WI38 (cell line): ENCODE results near the gene PILRA.
"Not testable (repeated sequence)": the region's sequence is repeated elsewhere in the genome, so short reads cannot be mapped to it uniquely, and the experiment has no call there.

ENCODE experiments used
- H3K4me3 ChIP-seq: 2 replicates; pipeline ENCODE4 v1.5.1; 2011; ENCODE audit warnings: low read depth, mild to moderate bottlenecking, control low read depth, low read length
- CTCF ChIP-seq: IDR thresholded peaks from 2 replicates; pipeline ENCODE4 v1.5.1; 2012; ENCODE audit warnings: low read depth, mild to moderate bottlenecking, control low read depth, low read length

PILRA gene

GRCh38 chr7:100356416-100357068 lies 16.7 kb upstream of the PILRA start:
- H3K4me3 ChIP-seq = no peak overlapping the region
- TF ChIP-seq CTCF = no peak

- H3K4me3 ChIP-seq = no peak overlapping the region
- no peak for TF ChIP-seq CTCF
Measured at GRCh38 chr7:100357131-100357561, 16.1 kb upstream of the PILRA start.

- no peak within 1 kb of the TSS for H3K4me3 ChIP-seq
- TF ChIP-seq CTCF = no peak
Measured at GRCh38 chr7:100358027-100358856, 15.0 kb upstream of the PILRA start, which contains the start of gene PILRB. PILRB (plus strand) TSS chr7:100358117; CDS start chr7:100358303, 186 bp downstream.

GRCh38 chr7:100358857-100359212 lies 14.5 kb upstream of the PILRA start:
- no peak overlapping the region for H3K4me3 ChIP-seq
- TF ChIP-seq CTCF = no peak

GRCh38 chr7:100360135-100360854 lies 13.0 kb upstream of the PILRA start:
- TF ChIP-seq CTCF = no peak
- H3K4me3 ChIP-seq = no peak overlapping the region

GRCh38 chr7:100363098-100363497 lies 10.2 kb upstream of the PILRA start:
- no peak for TF ChIP-seq CTCF
- no peak overlapping the region for H3K4me3 ChIP-seq

- H3K4me3 ChIP-seq = not testable (repeated sequence)
Measured at GRCh38 chr7:100363797-100364196, 9.5 kb upstream of the PILRA start.
